Spleen (tissue), 11 donors: ENCODE data around the gene PTPRU. TPM values are rescaled to one million over a fixed set of nuclear protein-coding genes. Genes with fewer than 3 reads are reported as not detected.
A peak's percentile ranks its signal among the peaks of the same experiment; 100 is the strongest.

Source experiments
- DNase-seq: peaks from one replicate; pipeline ENCODE4 v3.0.0-alpha.2; 2020
- H3K27ac ChIP-seq, 8 donors: fragments of 200-600 bp; sonication (generic) in 7 of 8; 1 replicate in 4 of 8; 2 replicates in 4 of 8; pipeline versions ENCODE4 v1.5.0 to v1.8.0; 2016 to 2021; ENCODE audit warnings: inconsistent platforms in 4 of 8, mild to moderate bottlenecking in 4 of 8, moderate library complexity in 1 of 8
- H3K27me3 ChIP-seq, 7 donors: fragments of 200-600 bp; sonication (generic) in 6 of 7; replicated peaks in 1 of 7; 1 replicate in 4 of 7; 2 replicates in 3 of 7; pipeline versions ENCODE4 v1.5.0 to v1.8.0; 2016 to 2021; ENCODE audit warnings: inconsistent platforms in 3 of 7, mild to moderate bottlenecking in 1 of 7
- H3K36me3 ChIP-seq, 6 donors: fragments of 200-600 bp; sonication (generic) in 5 of 6; 1 replicate in 4 of 6; 2 replicates in 2 of 6; pipeline versions ENCODE4 v1.5.0 to v1.8.0; 2016 to 2021; ENCODE audit warnings: inconsistent platforms in 2 of 6
- H3K4me1 ChIP-seq, 6 donors: fragments of 200-600 bp; sonication (generic) in 5 of 6; 1 replicate in 3 of 6; 2 replicates in 3 of 6; pipeline versions ENCODE4 v1.5.0 to v1.8.0; 2016 to 2021; ENCODE audit warnings: inconsistent platforms in 3 of 6
- H3K4me3 ChIP-seq, 8 donors: fragments of 200-600 bp; sonication (generic) in 7 of 8; 1 replicate in 4 of 8; 2 replicates in 4 of 8; pipeline versions ENCODE4 v1.5.0 to v1.8.0; 2016 to 2021; ENCODE audit warnings: inconsistent platforms in 4 of 8, mild to moderate bottlenecking in 4 of 8, moderate library complexity in 2 of 8
- H3K9me3 ChIP-seq, 8 donors: fragments of 200-600 bp; sonication (generic) in 7 of 8; 1 replicate in 4 of 8; 2 replicates in 4 of 8; pipeline versions ENCODE4 v1.5.0 to v1.8.0; 2016 to 2021; ENCODE audit warnings: inconsistent platforms in 4 of 8
- CTCF ChIP-seq, 11 experiments: fragments of 200-600 bp in 7 of 11; fragments of 450-650 bp in 4 of 11; sonication (generic) in 4 of 11; IDR thresholded peaks in 8 of 11; conservative IDR thresholded peaks in 3 of 11; 1 replicate in 7 of 11; 2 replicates in 4 of 11; pipeline versions ENCODE4 v1.4.0 to v1.8.0; 2016 to 2021; ENCODE audit warnings: antibody characterized with exemption in 11 of 11, inconsistent platforms in 4 of 11, mild to moderate bottlenecking in 1 of 11
- POLR2A ChIP-seq, 3 donors: fragments of 450-650 bp; IDR thresholded peaks; one replicate each; pipeline ENCODE4 v1.5.1; 2017; ENCODE audit warnings: antibody characterized with exemption in 3 of 3, mild to moderate bottlenecking in 1 of 3
- POLR2AphosphoS5 ChIP-seq, 3 donors: sonication (generic); formaldehyde crosslinking; IDR thresholded peaks; one replicate each; pipeline ENCODE4 v1.5.1; 2017; ENCODE audit warnings: antibody characterized with exemption in 3 of 3
- WGBS, 5 donors: extraction: QIAGEN DNeasy Blood & Tissue Kit in 3 of 5; methylation state at CpG; one replicate each; pipeline versions ENCODE4 v1.1.5 to v1.1.7; 2013 to 2018; 5-methylcytosine and 5-hydroxymethylcytosine counted together
- intact Hi-C: fragments of 100-400 bp; cut with DNase I; formaldehyde crosslinking; loops from one replicate; pipeline ENCODE4 v1.15.0; 2023; ENCODE audit warnings: low total_unique reads
- polyA plus RNA-seq, 3 donors: library from polyadenylated mRNA; stranded (reverse); fragments of 200-250 nt; gene quantifications; one replicate each; pipeline ENCODE4 v1.2.1, GENCODE V29; 2013
- total RNA-seq, 7 donors: library from RNA; depleted of rRNA in 3 of 7; stranded (reverse); fragments of >200 nt in 3 of 7; fragmentation: NEBNext Ultra II Directional in 4 of 7; extraction: Animal tissue kit (Norgen Biotek cat#: 25700) in 4 of 7; gene quantifications; one replicate each; pipeline versions ENCODE4 v1.1.0 to v1.2.1, GENCODE V29; 2016 to 2021
- donor health status: healthy with polysubstance abuse.
- donor health status: DM: no; HTN: no; CAD: no; lungs with moderate emphysema.
- donor health status: DM: no; HTN: no; CAD: no.
- donor health status: Bipolar disorder and iron deficiency.
- donor health status: healthy.
- donor health status: DM: no; HTN: no; CAD: no.
- donor health status: DM: yes; HTN: yes; CAD: no.

PTPRU gene
- total and polyA plus RNA-seq, 10 donors, result 1.00 to 10.8 (median 5.2) TPM

DNA sequence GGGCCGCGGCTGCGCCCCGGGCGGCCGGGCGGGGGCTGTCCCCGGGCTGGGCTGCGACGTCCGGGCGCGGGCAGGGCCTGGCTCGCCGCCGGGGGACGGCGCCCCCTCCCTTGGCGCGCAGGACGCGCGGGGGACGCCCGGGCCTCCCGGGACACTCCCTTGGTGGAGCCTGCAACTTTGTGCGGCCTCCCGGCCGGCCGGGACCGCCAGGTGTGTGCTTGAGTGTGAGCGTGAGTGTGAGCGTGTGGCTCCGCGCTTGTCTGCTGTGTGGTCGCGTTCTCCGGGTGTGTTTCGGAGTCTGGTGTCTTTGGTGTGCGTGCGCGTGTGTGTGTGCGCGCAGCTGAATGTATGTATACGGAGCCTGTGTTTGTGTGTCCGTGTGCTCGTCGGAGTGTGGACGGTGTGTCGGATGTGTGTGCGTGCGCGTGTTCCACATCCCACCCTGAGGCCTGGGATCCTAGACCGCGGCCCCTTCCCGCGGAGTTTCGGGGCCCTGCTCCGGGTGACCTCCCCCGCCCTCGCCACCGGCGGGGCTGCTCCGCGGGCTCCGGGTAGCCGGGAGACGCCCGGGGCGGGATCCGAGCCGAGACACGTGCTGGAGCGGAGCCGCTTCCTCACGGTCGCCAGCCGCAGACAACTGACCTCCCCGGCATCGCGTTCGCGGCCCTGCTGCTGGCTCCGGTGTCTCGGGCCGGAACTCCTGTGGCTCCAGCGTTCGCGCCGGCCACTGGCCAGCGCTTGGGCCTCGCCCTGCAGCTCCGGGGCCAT, 1.7 kb downstream of the PTPRU start:
- Histone ChIP-seq H3K4me3 (peak overlapping the region in 7 of 8 donors; percentile 30 to 80 (median 36)), H3K9me3 (no peaks in the 10 kb centered on the region), H3K4me1 (peaks cover 16 to 31% (median 26%) of the 10 kb centered on the region in 6 donors), H3K27ac (peak overlapping the region in 4 of 8 donors; percentile 4 to 40 (median 22)), H3K36me3 (no peaks in the 10 kb centered on the region), H3K27me3 (peaks cover 0 to 81% (median 36%) of the 10 kb centered on the region in 7 donors)
- WGBS, 5 donors, result 0 to 4% (median 2%) methylated on average over 39 to 93 of the region's 93 CpGs
- TF ChIP-seq POLR2AphosphoS5 (IDR thresholded peaks at IDR 0.05), result peak in 1 of 3 donors; percentile 19
- TF ChIP-seq CTCF (IDR thresholded peaks at IDR 0.05 in 8 of 11, conservative IDR thresholded peaks at IDR 0.05 in 3 of 11), result no peak
- intact Hi-C loops, result loop anchor here (5.0 to 10.0 kb wide), 2 partner anchors 1144 to 1477 kb away; no protein-coding TSS in a partner anchor
- no peak for DNase-seq

DNA sequence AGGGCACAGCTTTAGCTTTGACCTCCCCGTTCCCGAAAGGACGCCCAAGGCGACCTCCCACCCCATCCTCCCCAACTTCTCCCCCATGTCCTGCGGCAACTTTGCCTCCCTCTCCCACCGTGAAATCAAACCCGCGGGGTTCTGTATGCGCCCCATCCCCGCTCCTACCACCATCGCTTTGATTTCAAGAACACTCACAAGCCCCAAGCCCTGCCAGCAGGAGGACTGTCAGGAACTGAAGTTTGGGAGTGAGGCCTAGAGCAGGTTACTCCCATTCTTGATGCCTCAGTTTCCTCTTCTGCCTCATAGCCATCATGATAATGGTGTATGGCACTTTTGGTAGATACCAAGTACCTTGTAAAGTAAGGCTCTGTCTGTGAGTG, 2.3 kb downstream of the PTPRU start:
- no peak for TF ChIP-seq POLR2AphosphoS5 (IDR thresholded peaks at IDR 0.05)
- TF ChIP-seq POLR2A (IDR thresholded peaks at IDR 0.05), result no peak
- H3K27ac ChIP-seq, result peak overlapping the region in 3 of 8 donors; percentile 4 to 40 (median 20)
- DNase-seq, result no peak
- peaks cover 0 to 82% (median 36%) of the 10 kb centered on the region in 7 donors for H3K27me3 ChIP-seq
- WGBS, 5 donors, result 28 to 35% (median 29%) methylated on average over 11 of the region's 11 CpGs
- peaks cover 16 to 31% (median 26%) of the 10 kb centered on the region in 6 donors for H3K4me1 ChIP-seq
- no peaks in the 10 kb centered on the region for H3K9me3 ChIP-seq
- peak overlapping the region in 6 of 8 donors; percentile 30 to 80 (median 36) for H3K4me3 ChIP-seq
- intact Hi-C loops, result loop anchor here (5.0 to 10.0 kb wide), 2 partner anchors 1144 to 1476 kb away; no protein-coding TSS in a partner anchor
- no peaks in the 10 kb centered on the region for H3K36me3 ChIP-seq

DNA sequence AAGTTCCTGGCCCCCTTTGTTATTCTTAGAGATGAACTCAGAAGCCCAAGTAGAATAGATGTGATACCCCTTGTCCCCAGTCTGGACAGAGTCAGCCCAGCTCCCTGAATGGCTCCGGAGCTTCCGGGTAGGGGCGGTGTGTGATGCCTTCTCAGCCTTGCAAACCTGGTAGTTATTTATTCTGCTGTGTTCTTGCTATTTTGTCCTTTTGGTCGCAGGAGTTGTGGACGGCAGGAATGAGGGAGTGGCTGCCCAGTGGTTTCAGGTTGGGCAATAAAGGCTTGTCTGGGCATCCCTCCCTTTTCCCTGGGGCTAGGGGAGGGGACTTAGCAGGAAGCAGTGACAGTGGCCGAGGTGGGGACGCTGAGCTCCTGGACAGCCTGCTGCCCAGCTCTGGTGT, 2.8 kb downstream of the PTPRU start:
- Histone ChIP-seq H3K9me3 (no peaks in the 10 kb centered on the region), H3K4me1 (peaks cover 16 to 31% (median 26%) of the 10 kb centered on the region in 6 donors), H3K27me3 (peaks cover 0 to 82% (median 36%) of the 10 kb centered on the region in 7 donors), H3K27ac (no peak overlapping the region), H3K36me3 (no peaks in the 10 kb centered on the region), H3K4me3 (no peak overlapping the region)
- TF ChIP-seq POLR2A (IDR thresholded peaks at IDR 0.05) (no peak), POLR2AphosphoS5 (IDR thresholded peaks at IDR 0.05) (no peak), CTCF (IDR thresholded peaks at IDR 0.05 in 8 of 11, conservative IDR thresholded peaks at IDR 0.05 in 3 of 11) (no peak)
- 32 to 58% (median 43%) methylated on average over 7 of the region's 7 CpGs for WGBS, 5 donors
- no peak for DNase-seq
- intact Hi-C loops, result loop anchor here (5.0 to 10.0 kb wide), 2 partner anchors 1143 to 1476 kb away; no protein-coding TSS in a partner anchor

- TF ChIP-seq POLR2A (IDR thresholded peaks at IDR 0.05), result no peak
- TF ChIP-seq CTCF (IDR thresholded peaks at IDR 0.05 in 8 of 11, conservative IDR thresholded peaks at IDR 0.05 in 3 of 11), result no peak
- no peak for TF ChIP-seq POLR2AphosphoS5 (IDR thresholded peaks at IDR 0.05)
- Histone ChIP-seq H3K9me3 (no peaks in the 10 kb centered on the region), H3K27ac (no peak overlapping the region), H3K36me3 (no peaks in the 10 kb centered on the region), H3K4me3 (no peak overlapping the region), H3K27me3 (peaks cover 0 to 73% (median 36%) of the 10 kb centered on the region in 7 donors), H3K4me1 (peaks cover 16 to 31% (median 26%) of the 10 kb centered on the region in 6 donors)
- WGBS, 5 donors, result 25 to 44% (median 43%) methylated on average over 4 of the region's 4 CpGs
- DNase-seq, result no peak
- intact Hi-C loops, result no loop called here
These were observed 4.1 kb downstream of the PTPRU start for GRCh38 chr1:29240400-29240837.
